GM12872 (cell line): ENCODE measurements around the gene SOX18.

ENCODE experiments used
- CTCF ChIP-seq: IDR thresholded peaks from 3 replicates; pipeline ENCODE4 v1.5.1; 2011; ENCODE audit warnings: low read depth, mild to moderate bottlenecking, low read length, moderate library complexity; ENCODE audit not compliant: insufficient read depth

The SOX18 gene

GRCh38 chr20:64069209-64069613 lies 19.8 kb upstream of the SOX18 start:
- no peak for TF ChIP-seq CTCF

- TF ChIP-seq CTCF, result no peak
These were observed 19.2 kb upstream of the SOX18 start for GRCh38 chr20:64068386-64069208.

GRCh38 chr20:64067733-64068307 lies 18.4 kb upstream of the SOX18 start:
- TF ChIP-seq CTCF, result no peak

- TF ChIP-seq CTCF, result no peak
These were observed 17.7 kb upstream of the SOX18 start for GRCh38 chr20:64067005-64067632.

- no peak for TF ChIP-seq CTCF
These were observed 16.5 kb upstream of the SOX18 start for GRCh38 chr20:64065974-64066343.

GRCh38 chr20:64065062-64065973 lies 15.9 kb upstream of the SOX18 start:
- no peak for TF ChIP-seq CTCF
